ENCODE results near the gene NFKB1.

DNA sequence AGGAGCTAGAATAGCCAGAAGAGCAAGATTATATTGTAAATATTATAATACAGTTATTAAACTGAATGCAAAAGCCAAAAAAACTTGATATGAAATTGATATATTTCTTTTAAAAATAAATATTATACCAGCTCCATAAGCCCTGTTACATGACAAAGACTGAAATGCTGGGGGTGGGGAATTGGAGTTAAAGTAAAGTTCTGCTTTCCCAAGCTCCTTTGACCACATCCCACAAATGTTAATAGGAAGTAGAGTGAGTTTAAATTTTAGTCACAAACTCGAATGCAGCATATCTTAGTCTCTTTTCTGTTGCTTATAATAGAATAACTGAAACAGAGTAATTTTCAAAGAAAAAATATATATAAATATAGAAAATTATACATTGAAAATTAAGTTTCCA lies 46.9 kb upstream of the NFKB1 start:
- TF ChIP-seq, protein P1, sequence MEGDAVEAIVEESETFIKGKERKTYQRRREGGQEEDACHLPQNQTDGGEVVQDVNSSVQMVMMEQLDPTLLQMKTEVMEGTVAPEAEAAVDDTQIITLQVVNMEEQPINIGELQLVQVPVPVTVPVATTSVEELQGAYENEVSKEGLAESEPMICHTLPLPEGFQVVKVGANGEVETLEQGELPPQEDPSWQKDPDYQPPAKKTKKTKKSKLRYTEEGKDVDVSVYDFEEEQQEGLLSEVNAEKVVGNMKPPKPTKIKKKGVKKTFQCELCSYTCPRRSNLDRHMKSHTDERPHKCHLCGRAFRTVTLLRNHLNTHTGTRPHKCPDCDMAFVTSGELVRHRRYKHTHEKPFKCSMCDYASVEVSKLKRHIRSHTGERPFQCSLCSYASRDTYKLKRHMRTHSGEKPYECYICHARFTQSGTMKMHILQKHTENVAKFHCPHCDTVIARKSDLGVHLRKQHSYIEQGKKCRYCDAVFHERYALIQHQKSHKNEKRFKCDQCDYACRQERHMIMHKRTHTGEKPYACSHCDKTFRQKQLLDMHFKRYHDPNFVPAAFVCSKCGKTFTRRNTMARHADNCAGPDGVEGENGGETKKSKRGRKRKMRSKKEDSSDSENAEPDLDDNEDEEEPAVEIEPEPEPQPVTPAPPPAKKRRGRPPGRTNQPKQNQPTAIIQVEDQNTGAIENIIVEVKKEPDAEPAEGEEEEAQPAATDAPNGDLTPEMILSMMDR (IDR thresholded peaks at IDR 0.05; ENCODE audit: insufficient read depth, low read length, poor library complexity, severe bottlenecking) = no peak
- TF ChIP-seq EZH2phosphoT487 (conservative IDR thresholded peaks at IDR 0.05; ENCODE audit: low read length) = no peak

All from SU-DHL-6 (cell line).